SU-DHL-6 (cell line): ENCODE data around the gene EBLN2.

Experiments
- CTCF ChIP-seq: fragments of 200-600 bp; sonication (generic); IDR thresholded peaks from one replicate; pipeline ENCODE4 v1.5.1; 2017; ENCODE audit warnings: antibody characterized with exemption, mild to moderate bottlenecking, low read length, moderate library complexity; ENCODE audit not compliant: insufficient read depth, poor library complexity, severe bottlenecking
- EZH2phosphoT487 ChIP-seq: fragments of 200-600 bp; sonication (generic), shearing (Covaris generic); conservative IDR thresholded peaks from 2 replicates; pipeline ENCODE4 v1.6.1; 2018; ENCODE audit warnings: mild to moderate bottlenecking, antibody characterized with exemption, low read length, moderate library complexity, mixed read lengths

- TF ChIP-seq CTCF (no peak), EZH2phosphoT487 (no peak)
These were observed at the start of gene EBLN2 for GRCh38 chr3:73061416-73061815.
